Endothelial cell of umbilical vein (primary cell): ENCODE results near the gene TOR1A. TPM values are rescaled to one million over a fixed set of nuclear protein-coding genes. Genes with fewer than 3 reads are reported as not detected.

Experiments used
- BruUV-seq: library from RNA; stranded (reverse); fragments of 400-500 nt; replicated peaks from 2 replicates; lab custom pipeline; 2021; lab: Mats Ljungman, UMichigan
- CTCF ChIA-PET: fragments of 300-600, 350-600 bp; sonication (Branson Sonifier 250); formaldehyde crosslinking; loops from one replicate; lab custom pipeline; 2021; ENCODE audit warnings: antibody characterized with exemption, inconsistent platforms; lab: Charles Lee
- POLR2A ChIA-PET: fragments of 300-600, 350-600 bp; sonication (Branson Sonifier 250); formaldehyde crosslinking; loops from one replicate; lab custom pipeline; 2021; ENCODE audit warnings: antibody characterized with exemption, inconsistent platforms; lab: Charles Lee
- DNase-seq: peaks from one replicate; pipeline ENCODE4 v3.0.0-alpha.2; 2011; ENCODE audit warnings: low read depth, low spot score
- FAIRE-seq: peaks from 2 replicates; lab custom pipeline; 2011; peaks lifted over from hg19 to GRCh38; lab: Jason Lieb, UNC
- H2AFZ ChIP-seq: 2 replicates; pipeline ENCODE4 v1.6.0; 2012; ENCODE audit warnings: low read depth, low read length, control low read depth, inconsistent platforms
- H3K27ac ChIP-seq: 2 replicates; pipeline ENCODE4 v1.5.1; 2011; ENCODE audit warnings: low read depth, mild to moderate bottlenecking, control low read depth, low read length, moderate library complexity; ENCODE audit not compliant: insufficient read depth
- H3K27me3 ChIP-seq, 2 experiments: 2 replicates each; pipeline versions ENCODE4 v1.6.0 to v1.6.1; 2011; ENCODE audit warnings: low read length in 2 of 2, mixed read lengths in 1 of 2; ENCODE audit not compliant: control insufficient read depth in 2 of 2, insufficient read depth in 2 of 2
- H3K36me3 ChIP-seq, 2 experiments: 2 replicates in 1 of 2; 3 replicates in 1 of 2; pipeline ENCODE4 v1.5.1; 2011; ENCODE audit warnings: low read length in 2 of 2, mild to moderate bottlenecking in 1 of 2, moderate library complexity in 1 of 2; ENCODE audit not compliant: control insufficient read depth in 2 of 2, insufficient read depth in 2 of 2; ENCODE audit errors: extremely low read depth in 1 of 2
- H3K4me1 ChIP-seq: 3 replicates; pipeline ENCODE4 v1.5.1; 2011; ENCODE audit warnings: mild to moderate bottlenecking, low read length; ENCODE audit not compliant: control insufficient read depth, insufficient read depth; ENCODE audit errors: extremely low read depth
- H3K4me2 ChIP-seq: 2 replicates; pipeline ENCODE4 v1.6.1; 2011; ENCODE audit warnings: low read length, control low read depth, mixed read lengths; ENCODE audit not compliant: insufficient read depth
- H3K4me3 ChIP-seq, 3 experiments: fragments of 200-600 bp in 1 of 3; sonication (generic), shearing (Covaris generic) in 1 of 3; replicated peaks in 1 of 3; 2 replicates each; pipeline ENCODE4 v1.5.1; 2011 to 2016; ENCODE audit warnings: control low read depth in 3 of 3, low read length in 3 of 3, mild to moderate bottlenecking in 2 of 3, inconsistent platforms in 1 of 3, low read depth in 1 of 3, moderate library complexity in 1 of 3; ENCODE audit not compliant: insufficient read depth in 1 of 3
- H3K79me2 ChIP-seq: 2 replicates; pipeline ENCODE4 v1.6.0; 2012; ENCODE audit warnings: low read length, inconsistent platforms; ENCODE audit not compliant: control insufficient read depth, insufficient read depth
- H3K9ac ChIP-seq: replicated peaks from 2 replicates; pipeline ENCODE3; 2011; ENCODE audit warnings: low read length, control low read depth; ENCODE audit not compliant: insufficient read depth; ENCODE audit errors: extremely low read depth
- H3K9me1 ChIP-seq: replicated peaks from 3 replicates; pipeline ENCODE4 v1.6.0; 2011; ENCODE audit warnings: mild to moderate bottlenecking, low read length; ENCODE audit not compliant: control insufficient read depth, insufficient read depth; ENCODE audit errors: extremely low read depth
- H3K9me3 ChIP-seq: replicated peaks from 2 replicates; pipeline ENCODE4 v1.5.1; 2012; ENCODE audit warnings: low read length, inconsistent platforms; ENCODE audit not compliant: control insufficient read depth, insufficient read depth
- H4K20me1 ChIP-seq: replicated peaks from 2 replicates; pipeline ENCODE3; 2011; ENCODE audit warnings: mild to moderate bottlenecking, low read length; ENCODE audit not compliant: control insufficient read depth, insufficient read depth; ENCODE audit errors: extremely low read depth
- CTCF ChIP-seq, 2 donors: IDR thresholded peaks; 1 replicate in 1 of 2; 2 replicates in 1 of 2; pipeline ENCODE4 v1.5.1; 2011; ENCODE audit warnings: low read length in 2 of 2, mild to moderate bottlenecking in 2 of 2, moderate library complexity in 2 of 2, control low read depth in 1 of 2, inconsistent platforms in 1 of 2, low read depth in 1 of 2; ENCODE audit not compliant: insufficient read depth in 1 of 2; ENCODE audit errors: extremely low read depth in 1 of 2
- EZH2 ChIP-seq: IDR thresholded peaks from 2 replicates; pipeline ENCODE4 v1.6.1; 2012; ENCODE audit warnings: borderline replicate concordance, low read depth, mild to moderate bottlenecking, moderate library complexity, low read length, inconsistent platforms; ENCODE audit not compliant: severe bottlenecking
- FOS ChIP-seq: IDR thresholded peaks from 2 replicates; pipeline ENCODE4 v1.6.1; 2011; ENCODE audit warnings: mild to moderate bottlenecking, low read length, moderate library complexity, borderline replicate concordance; ENCODE audit not compliant: insufficient read depth
- GATA2 ChIP-seq: IDR thresholded peaks from 2 replicates; pipeline ENCODE4 v1.7.0; 2011; ENCODE audit warnings: low read depth, mild to moderate bottlenecking, moderate library complexity, mixed read lengths, low read length; ENCODE audit not compliant: insufficient read length, insufficient read depth
- JUN ChIP-seq: IDR thresholded peaks from 2 replicates; pipeline ENCODE4 v1.6.1; 2011; ENCODE audit warnings: borderline replicate concordance, low read depth; ENCODE audit not compliant: insufficient read length, insufficient read depth
- MAX ChIP-seq: IDR thresholded peaks from 2 replicates; pipeline ENCODE4 v1.6.1; 2011; ENCODE audit not compliant: insufficient read depth, insufficient read length
- MYC ChIP-seq: IDR thresholded peaks from one replicate; pipeline ENCODE4 v1.6.1; 2011; ENCODE audit warnings: mild to moderate bottlenecking, low read depth, low read length
- POLR2A ChIP-seq: IDR thresholded peaks from 2 replicates; pipeline ENCODE4 v1.6.1; 2012; ENCODE audit warnings: low read depth, mild to moderate bottlenecking, control low read depth, low read length
- POLR2AphosphoS5 ChIP-seq: IDR thresholded peaks from 2 replicates; pipeline ENCODE4 v1.6.1; 2012; ENCODE audit warnings: low read depth, mild to moderate bottlenecking, control low read depth, low read length, moderate library complexity; ENCODE audit not compliant: insufficient read depth
- dilution Hi-C: fragments of 300-500 bp; cut with MboI; formaldehyde crosslinking; loops from one replicate; pipeline ENCODE4 v1.15.0; 2019; ENCODE audit warnings: low sequenced_read_pairs; ENCODE audit not compliant: extremely low pct_ligation_motif_present
- intact Hi-C: fragments of 100-400 bp; cut with micrococcal nuclease; formaldehyde crosslinking; loops from one replicate; pipeline ENCODE4 v1.10.0; 2022
- polyA plus RNA-seq, 4 experiments: library from polyadenylated mRNA; depleted of rRNA in 3 of 4; stranded (reverse) in 3 of 4; unstranded in 1 of 4; fragments of >200 nt; gene quantifications; 2 replicates each; pipeline versions ENCODE4 v1.2.1 to v1.2.3, GENCODE V29; 2011 to 2012; ENCODE audit warnings: missing spikeins in 1 of 4
- total RNA-seq: library from RNA; stranded (reverse); gene quantifications from 2 replicates; pipeline ENCODE4 v1.2.3, GENCODE V29; 2021

TOR1A gene
- total and polyA plus RNA-seq, 2 donors (not counting 3 experiments of a cell fraction or from before 2014, with no cell fraction given): 57.8 to 89.8 TPM

GRCh38 chr9:129812385-129812784 lies 11.6 kb downstream of the TOR1A start:
- BruUV-seq: no TSS peak
- no peaks in the 10 kb centered on the region for H3K9me3 ChIP-seq
- no peaks in the 10 kb centered on the region for H3K4me1 ChIP-seq
- H3K27me3 ChIP-seq: no peaks in the 10 kb centered on the region
- H3K79me2 ChIP-seq: no peaks in the 10 kb centered on the region
- H3K9me1 ChIP-seq: no peaks in the 10 kb centered on the region
- H3K36me3 ChIP-seq: peaks cover 8 to 13% of the 10 kb centered on the region in 2 experiments
- TF ChIP-seq JUN: no peak
- no peak for TF ChIP-seq FOS
- TF ChIP-seq MAX: no peak
- TF ChIP-seq POLR2AphosphoS5: no peak
- FAIRE-seq (no peak), DNase-seq (no peak)
- H3K27ac ChIP-seq: no peak overlapping the region
- dilution Hi-C loops: no loop called here
- ChIA-PET CTCF (no interaction called here), POLR2A (no interaction called here)
- no peak overlapping the region for H3K4me2 ChIP-seq
- no peaks in the 10 kb centered on the region for H4K20me1 ChIP-seq
- H3K9ac ChIP-seq: no peak overlapping the region
- no peak overlapping the region for H2AFZ ChIP-seq
- intact Hi-C loops: no loop called here
- no peak overlapping the region for H3K4me3 ChIP-seq

- POLR2A ChIA-PET: no interaction called here
- TF ChIP-seq FOS: no peak
- TF ChIP-seq GATA2: no peak
- no peak for TF ChIP-seq MYC
- TF ChIP-seq MAX: no peak
- TF ChIP-seq POLR2AphosphoS5: no peak
- no peak for TF ChIP-seq POLR2A
- no peak for TF ChIP-seq EZH2
- no peak for TF ChIP-seq CTCF (IDR thresholded peaks at IDR 0.05; ENCODE audit: extremely low read depth in 1 of 2, insufficient read depth in 1 of 2, low read depth in 1 of 2, low read length in 2 of 2)
- TF ChIP-seq JUN: no peak
- Histone ChIP-seq H4K20me1 (no peaks in the 10 kb centered on the region), H3K4me1 (no peaks in the 10 kb centered on the region), H2AFZ (no peak overlapping the region), H3K9ac (no peak overlapping the region), H3K9me1 (no peaks in the 10 kb centered on the region), H3K4me3 (no peak overlapping the region), H3K9me3 (no peaks in the 10 kb centered on the region), H3K4me2 (no peak overlapping the region), H3K27ac (no peak overlapping the region), H3K79me2 (peaks cover 2% of the 10 kb centered on the region), H3K36me3 (peaks cover 7 to 13% of the 10 kb centered on the region in 2 experiments), H3K27me3 (no peaks in the 10 kb centered on the region)
- FAIRE-seq (no peak), DNase-seq (no peak)
- intact Hi-C loops (no loop called here), dilution Hi-C loops (no loop called here)
- CTCF ChIA-PET: no interaction called here
- BruUV-seq: no TSS peak
Observed at GRCh38 chr9:129811967-129812363, 12.0 kb downstream of the TOR1A start.
